DND-41 (cell line): ENCODE data around the gene KRT79.

Experiments
- ATAC-seq: fragments of 200-7000 bp; cut with Tn5 transposase; 3 replicates; pipeline ENCODE4 v1.9.1; 2021; ENCODE audit warnings: low read depth; ENCODE audit not compliant: insufficient read depth
- DNase-seq: peaks from one replicate; pipeline ENCODE4 v3.0.0-alpha.2; 2020
- H2AFZ ChIP-seq: 2 replicates; pipeline ENCODE4 v1.6.0; 2012; ENCODE audit warnings: low read depth, low read length
- H3K27ac ChIP-seq: 2 replicates; pipeline ENCODE4 v1.5.1; 2012; ENCODE audit warnings: low read length, inconsistent platforms
- H3K27me3 ChIP-seq: fragments of 200-600 bp; sonication (generic); 2 replicates; pipeline ENCODE4 v1.6.0; 2012; ENCODE audit warnings: low read length, mild to moderate bottlenecking, inconsistent platforms; ENCODE audit not compliant: insufficient read depth, poor library complexity
- H3K36me3 ChIP-seq: 2 replicates; pipeline ENCODE4 v1.5.1; 2012; ENCODE audit warnings: low read length, inconsistent platforms; ENCODE audit not compliant: insufficient read depth
- H3K4me1 ChIP-seq: 2 replicates; pipeline ENCODE4 v1.5.1; 2012; ENCODE audit warnings: mild to moderate bottlenecking, low read length; ENCODE audit not compliant: insufficient read depth
- H3K4me2 ChIP-seq: 2 replicates; pipeline ENCODE4 v1.6.0; 2012; ENCODE audit warnings: mild to moderate bottlenecking, moderate library complexity, low read length, inconsistent platforms; ENCODE audit not compliant: insufficient read depth
- H3K4me3 ChIP-seq, 2 experiments: fragments of 200-600 bp in 1 of 2; shearing (Covaris generic) in 1 of 2; 2 replicates each; pipeline ENCODE4 v1.5.1; 2012 to 2016; ENCODE audit warnings: inconsistent platforms in 2 of 2, low read length in 2 of 2, mild to moderate bottlenecking in 2 of 2, low read depth in 1 of 2, moderate library complexity in 1 of 2
- H3K79me2 ChIP-seq: 2 replicates; pipeline ENCODE4 v1.6.0; 2012; ENCODE audit warnings: low read length, inconsistent platforms; ENCODE audit not compliant: insufficient read depth
- H3K9ac ChIP-seq: 2 replicates; pipeline ENCODE4 v1.6.0; 2012; ENCODE audit warnings: low read depth, mild to moderate bottlenecking, inconsistent platforms, low read length, moderate library complexity
- H3K9me3 ChIP-seq: 2 replicates; pipeline ENCODE4 v1.5.1; 2012; ENCODE audit warnings: low read length, moderate library complexity, mild to moderate bottlenecking, inconsistent platforms; ENCODE audit not compliant: insufficient read depth, severe bottlenecking
- H4K20me1 ChIP-seq: 2 replicates; pipeline ENCODE4 v1.6.0; 2012; ENCODE audit warnings: low read length; ENCODE audit not compliant: insufficient read depth
- EZH2 ChIP-seq: IDR thresholded peaks from 3 replicates; pipeline ENCODE4 v1.6.1; 2012; ENCODE audit warnings: borderline replicate concordance, low read depth, mild to moderate bottlenecking, moderate library complexity, low read length, inconsistent platforms; ENCODE audit not compliant: severe bottlenecking
- TF ChIP-seq, protein P1 (sequence below): IDR thresholded peaks from 2 replicates; pipeline ENCODE4 v1.5.1; 2012; ENCODE audit warnings: borderline replicate concordance, low read length, moderate library complexity, mild to moderate bottlenecking; ENCODE audit not compliant: poor library complexity, severe bottlenecking; ENCODE audit errors: extremely low read depth

KRT79 gene

DNA sequence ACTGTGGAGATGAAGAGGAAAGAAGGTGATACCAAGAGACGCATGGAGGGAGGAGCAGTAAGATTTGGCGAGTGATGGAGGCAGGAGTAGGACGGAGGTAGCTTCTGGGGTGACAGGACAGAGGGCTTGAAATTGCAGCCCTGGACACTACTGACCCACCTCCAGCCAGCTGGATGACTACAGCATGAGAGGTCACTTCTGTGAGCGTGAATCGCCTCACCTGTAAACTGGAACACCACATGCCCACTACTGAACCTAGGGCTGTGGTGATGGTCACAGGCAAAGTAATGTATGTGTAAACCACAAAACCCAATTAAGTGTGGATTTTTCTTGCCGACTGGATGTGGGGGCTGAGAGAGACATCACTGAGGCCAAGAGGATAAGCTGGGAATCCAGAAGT is 13.6 kb downstream of the KRT79 start:
- TF ChIP-seq EZH2 = no peak
- TF ChIP-seq, protein P1, sequence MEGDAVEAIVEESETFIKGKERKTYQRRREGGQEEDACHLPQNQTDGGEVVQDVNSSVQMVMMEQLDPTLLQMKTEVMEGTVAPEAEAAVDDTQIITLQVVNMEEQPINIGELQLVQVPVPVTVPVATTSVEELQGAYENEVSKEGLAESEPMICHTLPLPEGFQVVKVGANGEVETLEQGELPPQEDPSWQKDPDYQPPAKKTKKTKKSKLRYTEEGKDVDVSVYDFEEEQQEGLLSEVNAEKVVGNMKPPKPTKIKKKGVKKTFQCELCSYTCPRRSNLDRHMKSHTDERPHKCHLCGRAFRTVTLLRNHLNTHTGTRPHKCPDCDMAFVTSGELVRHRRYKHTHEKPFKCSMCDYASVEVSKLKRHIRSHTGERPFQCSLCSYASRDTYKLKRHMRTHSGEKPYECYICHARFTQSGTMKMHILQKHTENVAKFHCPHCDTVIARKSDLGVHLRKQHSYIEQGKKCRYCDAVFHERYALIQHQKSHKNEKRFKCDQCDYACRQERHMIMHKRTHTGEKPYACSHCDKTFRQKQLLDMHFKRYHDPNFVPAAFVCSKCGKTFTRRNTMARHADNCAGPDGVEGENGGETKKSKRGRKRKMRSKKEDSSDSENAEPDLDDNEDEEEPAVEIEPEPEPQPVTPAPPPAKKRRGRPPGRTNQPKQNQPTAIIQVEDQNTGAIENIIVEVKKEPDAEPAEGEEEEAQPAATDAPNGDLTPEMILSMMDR = no peak
- Histone ChIP-seq H2AFZ (no peak overlapping the region), H3K27ac (no peak overlapping the region), H3K36me3 (no peaks in the 10 kb centered on the region), H3K4me2 (no peak overlapping the region), H3K9me3 (no peaks in the 10 kb centered on the region), H3K79me2 (no peaks in the 10 kb centered on the region), H3K4me1 (no peaks in the 10 kb centered on the region), H3K27me3 (peaks cover 29% of the 10 kb centered on the region), H3K4me3 (no peak overlapping the region), H3K9ac (no peak overlapping the region), H4K20me1 (0 out of 2 replicates have a peak, but pooled peaks cover 6% of the 10 kb centered on the region)
- no peak for DNase-seq
- no peak for ATAC-seq

DNA sequence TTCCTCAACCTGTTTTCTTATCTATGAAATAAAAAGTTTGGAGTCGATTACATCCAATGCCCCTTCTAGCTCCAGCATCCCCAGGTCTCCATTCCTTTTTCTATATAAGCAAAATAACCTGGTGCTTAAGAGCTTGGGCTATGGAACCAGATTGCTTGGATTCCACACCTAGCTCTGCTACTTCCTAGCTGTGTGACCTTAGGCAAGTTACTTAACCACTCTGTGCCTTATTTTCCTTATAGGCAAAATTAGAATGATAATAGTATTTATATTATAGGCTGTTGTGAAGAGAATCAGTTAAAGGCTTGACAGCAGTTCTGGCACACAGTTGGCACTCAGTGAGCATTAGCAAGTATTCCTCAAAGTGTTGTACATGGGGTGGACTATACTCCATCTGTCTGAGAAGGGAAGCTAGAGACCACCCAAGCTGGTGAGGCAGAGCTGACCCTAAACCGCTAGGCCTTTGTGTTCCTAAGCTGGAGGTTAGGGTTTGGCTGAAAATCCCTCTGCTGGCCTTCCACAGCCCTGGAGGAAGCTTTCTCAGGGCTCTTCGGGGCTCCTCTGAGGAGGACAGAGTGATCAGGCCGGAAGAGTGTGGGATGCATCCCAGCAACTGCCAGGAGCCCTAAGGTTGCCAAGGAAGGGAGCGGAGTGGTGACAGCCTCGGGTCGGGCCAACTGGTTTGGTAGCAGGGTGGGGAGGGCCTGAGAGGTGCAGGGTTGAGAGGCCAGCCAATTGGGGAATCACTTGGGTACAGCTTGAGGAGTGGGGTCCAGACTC is 14.2 kb downstream of the KRT79 start:
- no peaks in the 10 kb centered on the region for H3K36me3 ChIP-seq
- peaks cover 27% of the 10 kb centered on the region for H3K27me3 ChIP-seq

DNA sequence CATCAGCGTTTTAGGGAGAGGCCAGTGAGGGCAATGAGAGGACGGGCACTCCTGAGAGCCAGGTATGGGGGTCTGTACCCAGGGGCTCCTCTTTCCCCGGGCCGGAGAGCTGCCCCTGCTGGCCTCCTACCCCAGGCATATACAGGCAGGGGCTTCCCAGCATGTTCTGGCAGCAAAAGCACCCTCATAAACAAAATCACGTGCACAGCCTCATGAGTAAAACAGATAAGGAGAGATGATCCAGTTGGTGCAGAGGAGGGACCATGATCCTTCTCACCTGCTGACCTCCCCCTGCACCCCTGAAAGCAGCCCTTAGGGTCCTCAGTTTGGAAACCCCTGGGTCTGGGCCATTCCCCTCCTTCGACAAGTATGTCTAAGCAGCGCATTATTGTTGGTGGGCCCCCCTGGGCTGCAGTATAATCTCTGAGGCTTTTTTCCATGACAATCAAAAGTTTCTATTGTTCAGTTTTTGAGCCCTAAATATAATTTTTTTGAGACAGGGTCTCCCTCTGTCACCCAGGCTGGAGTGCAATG is 15.2 kb downstream of the KRT79 start:
- H4K20me1 ChIP-seq = 0 out of 2 replicates have a peak, but pooled peaks cover 6% of the 10 kb centered on the region
- no peaks in the 10 kb centered on the region for H3K4me1 ChIP-seq
- no peak for DNase-seq
- H3K9ac ChIP-seq = no peak overlapping the region
- H3K4me2 ChIP-seq = no peak overlapping the region
- no peak for ATAC-seq
- no peaks in the 10 kb centered on the region for H3K79me2 ChIP-seq
- no peak overlapping the region for H2AFZ ChIP-seq
- no peaks in the 10 kb centered on the region for H3K9me3 ChIP-seq
- peaks cover 27% of the 10 kb centered on the region for H3K27me3 ChIP-seq
- TF ChIP-seq EZH2 = no peak
- TF ChIP-seq, protein P1 = no peak
- no peaks in the 10 kb centered on the region for H3K36me3 ChIP-seq
- H3K4me3 ChIP-seq = no peak overlapping the region
- H3K27ac ChIP-seq = no peak overlapping the region

More for the DNA sequence above, 14.2 kb downstream of the KRT79 start:
- no peak for DNase-seq
- Histone ChIP-seq H3K79me2 (no peaks in the 10 kb centered on the region), H3K4me3 (no peak overlapping the region), H4K20me1 (0 out of 2 replicates have a peak, but pooled peaks cover 6% of the 10 kb centered on the region), H2AFZ (no peak overlapping the region), H3K9me3 (no peaks in the 10 kb centered on the region), H3K4me2 (no peak overlapping the region), H3K9ac (no peak overlapping the region), H3K27ac (no peak overlapping the region), H3K4me1 (no peaks in the 10 kb centered on the region)
- TF ChIP-seq EZH2 = no peak
- TF ChIP-seq, protein P1 = no peak
- no peak for ATAC-seq
